ENCODE measurements around the gene CDK11B. TPM values are rescaled to one million over a fixed set of nuclear protein-coding genes. Genes with fewer than 3 reads are reported as not detected.
A peak's percentile ranks its signal among the peaks of the same experiment; 100 is the strongest.
"Not testable (repeated sequence)": the region's sequence is repeated elsewhere in the genome, so short reads cannot be mapped to it uniquely, and the experiment has no call there.

The CDK11B gene
- total and polyA plus RNA-seq, 12 donors, result 8.8 to 65.4 (median 19.5) TPM

DNA sequence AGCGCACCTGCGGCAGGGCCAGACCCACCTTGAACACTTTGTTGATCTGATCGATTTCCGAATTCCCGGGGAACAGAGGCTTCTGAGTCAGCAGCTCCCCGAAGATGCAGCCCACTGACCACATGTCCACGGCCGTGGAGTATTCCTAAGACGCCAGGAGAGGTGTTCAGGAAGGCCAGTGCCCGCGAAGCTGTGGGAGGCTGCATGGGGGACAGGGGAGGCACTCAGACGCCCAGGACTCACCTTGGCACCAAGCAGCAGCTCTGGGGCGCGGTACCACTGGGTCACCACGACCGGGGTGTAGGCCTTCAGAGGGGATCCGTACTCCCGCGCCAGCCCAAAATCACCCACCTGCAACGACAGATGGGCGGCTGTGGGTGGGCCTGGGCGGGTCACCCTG lies 45.0 kb upstream of the CDK11B start:
- no peak overlapping the region for H3K4me3 ChIP-seq
- DNase-seq, result peak in 2 of 7 donors; percentile 22 to 41
- intact Hi-C loops (cut with DNase I), result no loop called here

DNA sequence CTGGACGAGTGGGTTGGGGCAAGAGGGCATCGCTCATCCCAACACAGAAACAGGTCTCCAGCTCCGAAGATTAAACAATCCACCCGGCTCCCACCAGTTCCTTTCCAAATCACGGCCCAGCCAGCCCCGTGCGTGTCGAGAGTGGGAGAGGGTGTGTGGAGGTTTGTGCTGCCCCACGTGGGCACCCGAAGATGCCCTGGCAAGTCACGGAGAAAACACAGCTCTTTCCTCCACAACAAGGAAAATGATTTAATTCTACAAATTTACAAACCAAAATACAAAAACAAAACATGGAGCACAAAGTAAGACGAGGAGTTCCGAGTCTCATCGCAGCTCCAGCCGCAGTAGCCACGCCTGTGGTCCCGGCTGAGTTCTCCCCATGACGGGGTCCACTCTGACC lies 43.7 kb upstream of the CDK11B start:
- peaks cover 0 to 18% of the 10 kb centered on the region in 2 donors for H3K36me3 ChIP-seq (replicated peaks in 1 of 2)
- intact Hi-C loops (cut with DNase I); H3K27me3 ChIP-seq; H3K9me3 ChIP-seq (replicated peaks in 1 of 3); DNase-seq; H3K4me3 ChIP-seq; H3K4me1 ChIP-seq (replicated peaks in 1 of 2); H3K27ac ChIP-seq: not testable (repeated sequence)
- WGBS, 4 donors, result 68 to 88% (median 81%) methylated on average over 3 to 9 of the region's 18 CpGs

More for the DNA sequence above, 45.0 kb upstream of the CDK11B start:
- Histone ChIP-seq H3K27ac (no peak overlapping the region), H3K36me3 (replicated peaks in 1 of 2) (peaks cover 0 to 18% of the 10 kb centered on the region in 2 donors), H3K9me3 (replicated peaks in 1 of 3) (no peaks in the 10 kb centered on the region), H3K27me3 (no peaks in the 10 kb centered on the region), H3K4me1 (replicated peaks in 1 of 2) (no peaks in the 10 kb centered on the region)
- no peak for TF ChIP-seq POLR2A (IDR thresholded peaks at IDR 0.05)
- TF ChIP-seq, protein P1, sequence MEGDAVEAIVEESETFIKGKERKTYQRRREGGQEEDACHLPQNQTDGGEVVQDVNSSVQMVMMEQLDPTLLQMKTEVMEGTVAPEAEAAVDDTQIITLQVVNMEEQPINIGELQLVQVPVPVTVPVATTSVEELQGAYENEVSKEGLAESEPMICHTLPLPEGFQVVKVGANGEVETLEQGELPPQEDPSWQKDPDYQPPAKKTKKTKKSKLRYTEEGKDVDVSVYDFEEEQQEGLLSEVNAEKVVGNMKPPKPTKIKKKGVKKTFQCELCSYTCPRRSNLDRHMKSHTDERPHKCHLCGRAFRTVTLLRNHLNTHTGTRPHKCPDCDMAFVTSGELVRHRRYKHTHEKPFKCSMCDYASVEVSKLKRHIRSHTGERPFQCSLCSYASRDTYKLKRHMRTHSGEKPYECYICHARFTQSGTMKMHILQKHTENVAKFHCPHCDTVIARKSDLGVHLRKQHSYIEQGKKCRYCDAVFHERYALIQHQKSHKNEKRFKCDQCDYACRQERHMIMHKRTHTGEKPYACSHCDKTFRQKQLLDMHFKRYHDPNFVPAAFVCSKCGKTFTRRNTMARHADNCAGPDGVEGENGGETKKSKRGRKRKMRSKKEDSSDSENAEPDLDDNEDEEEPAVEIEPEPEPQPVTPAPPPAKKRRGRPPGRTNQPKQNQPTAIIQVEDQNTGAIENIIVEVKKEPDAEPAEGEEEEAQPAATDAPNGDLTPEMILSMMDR (IDR thresholded peaks at IDR 0.05), result no peak
- WGBS, 4 donors, result 91 to 96% (median 95%) methylated on average over 11 to 22 of the region's 22 CpGs

DNA sequence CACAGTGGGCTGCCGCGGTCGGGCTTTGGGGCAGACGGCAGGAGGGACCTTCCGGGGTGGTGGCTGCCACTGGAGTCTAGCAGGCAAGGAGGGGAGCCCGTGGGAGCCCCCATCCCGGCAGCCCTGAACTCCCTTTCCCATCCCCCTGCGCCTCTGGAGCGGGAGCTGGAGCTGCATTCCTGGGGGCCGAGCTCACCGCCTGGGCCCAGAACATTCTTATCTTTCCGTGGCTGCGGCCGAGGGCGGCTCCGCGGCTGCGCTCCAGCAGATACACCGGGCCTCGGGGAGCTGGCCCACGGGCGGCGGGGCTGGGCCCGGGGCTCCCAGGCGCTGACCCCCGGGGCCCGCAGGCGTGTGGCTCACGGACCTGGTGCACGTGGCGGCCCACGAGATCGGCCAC lies 41.8 kb upstream of the CDK11B start:
- peaks cover 0 to 12% of the 10 kb centered on the region in 2 donors for H3K36me3 ChIP-seq (replicated peaks in 1 of 2)
- H3K27me3 ChIP-seq; H3K27ac ChIP-seq; intact Hi-C loops (cut with DNase I); DNase-seq; H3K4me3 ChIP-seq; H3K4me1 ChIP-seq (replicated peaks in 1 of 2); H3K9me3 ChIP-seq (replicated peaks in 1 of 3): not testable (repeated sequence)
- WGBS, 4 donors, result no CpG with 5 or more reads among the region's 33 CpGs

DNA sequence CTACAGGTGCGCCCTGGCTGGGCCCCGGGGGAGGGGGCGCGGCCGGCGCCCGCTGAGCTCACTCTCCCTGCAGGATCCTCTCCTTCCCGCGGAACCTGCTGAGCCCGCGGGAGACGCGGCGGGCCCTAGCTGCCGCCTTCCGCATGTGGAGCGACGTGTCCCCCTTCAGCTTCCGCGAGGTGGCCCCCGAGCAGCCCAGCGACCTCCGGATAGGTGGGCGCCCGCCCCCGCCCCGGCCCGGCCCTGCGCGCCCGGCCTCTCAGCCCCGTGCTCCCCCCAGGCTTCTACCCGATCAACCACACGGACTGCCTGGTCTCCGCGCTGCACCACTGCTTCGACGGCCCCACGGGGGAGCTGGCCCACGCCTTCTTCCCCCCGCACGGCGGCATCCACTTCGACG lies 41.3 kb upstream of the CDK11B start:
- no CpG with 5 or more reads among the region's 45 CpGs for WGBS, 4 donors
- H3K4me1 ChIP-seq (replicated peaks in 1 of 2); DNase-seq; intact Hi-C loops (cut with DNase I); H3K9me3 ChIP-seq (replicated peaks in 1 of 3); H3K27ac ChIP-seq; H3K27me3 ChIP-seq; H3K4me3 ChIP-seq: not testable (repeated sequence)
- H3K36me3 ChIP-seq (replicated peaks in 1 of 2), result peaks cover 0 to 12% of the 10 kb centered on the region in 2 donors

DNA sequence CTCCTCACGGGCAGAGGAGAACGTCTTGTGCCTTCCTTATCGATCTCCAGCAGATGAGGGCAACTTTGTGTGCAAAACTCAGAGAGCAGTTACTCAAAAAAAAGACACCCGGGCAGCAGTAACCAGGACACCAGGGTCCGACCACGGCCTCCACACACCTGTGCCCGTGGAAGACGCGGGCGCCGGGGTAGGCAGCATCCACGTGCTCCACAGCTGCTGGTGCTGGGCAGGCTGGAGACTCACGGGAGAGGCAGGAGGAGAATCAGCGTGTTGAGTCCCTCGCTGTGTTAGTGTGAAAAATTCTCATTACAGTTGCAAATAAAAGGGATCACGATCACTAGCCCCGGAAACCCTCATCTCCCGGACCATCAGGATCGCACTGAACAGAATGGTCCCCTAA lies 40.3 kb upstream of the CDK11B start:
- H3K4me1 ChIP-seq (replicated peaks in 1 of 2); H3K27me3 ChIP-seq; H3K36me3 ChIP-seq (replicated peaks in 1 of 2); H3K9me3 ChIP-seq (replicated peaks in 1 of 3); intact Hi-C loops (cut with DNase I); H3K4me3 ChIP-seq; H3K27ac ChIP-seq: not testable (repeated sequence)
- 92 to 94% methylated on average over 9 to 10 of the region's 19 CpGs; no CpG with 5 or more reads in 2 of the 4 donors for WGBS, 4 donors
- peak in 2 of 7 donors; percentile 6 to 29 for DNase-seq

DNA sequence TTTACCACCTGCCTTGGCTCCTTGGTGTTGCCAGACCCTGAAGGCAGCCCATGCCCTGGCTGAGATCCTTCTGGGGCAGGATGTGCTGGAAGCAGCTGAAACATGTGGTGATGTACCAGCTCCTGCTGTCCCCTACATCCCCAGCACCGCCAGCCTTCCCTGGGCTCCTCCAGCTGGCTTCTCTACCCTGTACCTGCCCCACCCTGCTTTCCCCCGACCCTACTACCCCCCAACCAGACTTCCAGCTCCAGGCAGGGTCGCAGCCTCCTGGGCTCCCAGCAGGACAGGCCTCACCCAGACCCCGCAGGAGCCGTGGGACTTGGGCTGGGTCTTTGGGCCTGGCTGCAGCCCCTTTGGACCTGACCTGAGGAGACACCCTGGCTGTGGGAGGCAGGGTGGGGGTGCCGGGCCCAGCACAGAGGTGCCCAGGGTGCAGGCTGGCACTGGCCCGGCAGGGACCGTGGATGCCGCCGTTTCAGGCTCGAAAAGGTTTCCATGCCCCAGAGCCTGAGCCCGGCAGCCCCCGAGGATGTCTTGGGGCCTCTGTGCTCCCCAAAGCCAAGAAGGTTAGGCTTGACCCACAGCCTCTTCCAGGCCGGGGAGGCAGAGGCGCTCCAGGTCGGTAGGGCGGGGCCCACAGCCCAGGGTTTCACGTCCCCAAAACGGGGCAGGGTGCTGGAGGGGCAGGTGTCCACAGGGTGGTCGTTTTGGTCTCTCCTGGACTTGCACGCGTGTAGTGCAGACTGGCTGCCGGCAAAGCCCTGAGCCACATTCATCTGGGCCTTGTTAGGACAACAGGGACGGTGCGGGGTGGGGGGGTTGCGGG lies 38.8 kb upstream of the CDK11B start:
- peak in 2 of 7 donors; percentile 18 to 30 for DNase-seq
- H3K27ac ChIP-seq; H3K9me3 ChIP-seq (replicated peaks in 1 of 3); H3K4me3 ChIP-seq; H3K27me3 ChIP-seq; intact Hi-C loops (cut with DNase I); H3K36me3 ChIP-seq (replicated peaks in 1 of 2); H3K4me1 ChIP-seq (replicated peaks in 1 of 2): not testable (repeated sequence)
- WGBS, 4 donors, result 72 to 88% (median 81%) methylated on average over 4 to 20 of the region's 26 CpGs

- H3K36me3 ChIP-seq (replicated peaks in 1 of 2); H3K27me3 ChIP-seq; H3K9me3 ChIP-seq (replicated peaks in 1 of 3); H3K27ac ChIP-seq; H3K4me3 ChIP-seq; intact Hi-C loops (cut with DNase I); H3K4me1 ChIP-seq (replicated peaks in 1 of 2): not testable (repeated sequence)
- peak in 1 of 7 donors; percentile 43 for DNase-seq
- WGBS, 4 donors, result 82 to 91% (median 87%) methylated on average over 12 to 19 of the region's 23 CpGs
Observed at GRCh38 chr1:1696431-1697357, 37.9 kb upstream of the CDK11B start.
